ENCODE data around the gene TMEM161A.
"Not testable (repeated sequence)": the region's sequence is repeated elsewhere in the genome, so short reads cannot be mapped to it uniquely, and the experiment has no call there.

The TMEM161A gene

GRCh38 chr19:19106056-19106551 lies 32.2 kb downstream of the TMEM161A start:
- H3K27ac ChIP-seq: no peak overlapping the region
- no peak for TF ChIP-seq CTCF (conservative IDR thresholded peaks at IDR 0.05)

DNA sequence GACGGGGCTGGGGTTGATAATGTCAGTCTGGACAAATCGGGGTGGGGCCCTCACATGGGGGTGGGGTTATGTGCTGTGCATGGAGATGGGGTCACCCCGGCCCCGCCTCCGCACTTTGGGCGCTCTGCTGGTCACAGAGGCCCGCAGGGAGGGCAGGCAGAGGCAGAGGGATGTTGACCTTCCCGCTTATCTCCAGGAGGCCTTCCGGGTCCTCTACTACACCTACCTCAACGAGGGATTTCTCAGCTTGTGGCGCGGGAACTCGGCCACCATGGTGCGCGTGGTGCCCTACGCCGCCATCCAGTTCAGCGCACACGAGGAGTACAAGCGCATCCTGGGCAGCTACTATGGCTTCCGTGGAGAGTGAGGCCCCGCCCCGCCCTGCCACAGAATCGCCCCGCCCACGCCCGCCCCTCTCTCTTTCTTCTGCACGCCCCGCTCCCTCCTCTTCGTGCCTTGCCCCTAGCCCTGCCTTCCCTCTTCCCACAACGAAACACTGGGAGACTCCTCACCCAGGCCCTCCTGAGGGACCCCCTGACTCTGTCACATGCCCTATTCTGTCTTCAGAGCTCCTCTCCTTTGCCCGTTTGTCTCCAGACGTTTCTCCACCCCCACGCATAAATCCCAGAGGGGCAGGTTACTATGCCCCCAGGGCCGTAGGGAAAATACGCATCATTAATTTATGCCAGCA lies 32.8 kb downstream of the TMEM161A start:
- TF ChIP-seq CTCF (conservative IDR thresholded peaks at IDR 0.05): no peak
- H3K27ac ChIP-seq: no peak overlapping the region

DNA sequence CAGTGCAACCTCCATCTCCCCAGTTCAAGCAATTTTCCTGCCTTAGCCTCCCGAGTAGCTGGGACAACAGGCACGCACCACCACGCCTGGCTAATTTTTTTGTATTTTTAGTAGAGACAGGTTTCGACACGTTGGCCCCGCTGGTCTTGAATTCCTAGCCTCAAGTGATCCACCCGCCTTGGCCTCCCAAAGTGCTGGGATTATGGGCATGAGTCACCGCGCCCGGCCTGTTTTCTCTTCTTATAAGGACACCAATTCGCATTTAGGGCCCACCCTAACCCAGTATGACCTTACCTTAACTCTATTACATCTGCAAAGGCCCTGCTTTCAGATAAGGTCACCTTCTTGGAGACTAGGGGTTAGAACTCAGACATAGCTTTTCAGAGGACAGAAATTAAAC lies 35.1 kb downstream of the TMEM161A start:
- TF ChIP-seq CTCF (conservative IDR thresholded peaks at IDR 0.05): no peak
- H3K27ac ChIP-seq: no peak overlapping the region

- H3K27ac ChIP-seq: not testable (repeated sequence)
These were observed 35.7 kb downstream of the TMEM161A start for GRCh38 chr19:19102566-19102965.

GRCh38 chr19:19101540-19101939 lies 36.7 kb downstream of the TMEM161A start:
- no peak for TF ChIP-seq CTCF (conservative IDR thresholded peaks at IDR 0.05)
- H3K27ac ChIP-seq: no peak overlapping the region

DNA sequence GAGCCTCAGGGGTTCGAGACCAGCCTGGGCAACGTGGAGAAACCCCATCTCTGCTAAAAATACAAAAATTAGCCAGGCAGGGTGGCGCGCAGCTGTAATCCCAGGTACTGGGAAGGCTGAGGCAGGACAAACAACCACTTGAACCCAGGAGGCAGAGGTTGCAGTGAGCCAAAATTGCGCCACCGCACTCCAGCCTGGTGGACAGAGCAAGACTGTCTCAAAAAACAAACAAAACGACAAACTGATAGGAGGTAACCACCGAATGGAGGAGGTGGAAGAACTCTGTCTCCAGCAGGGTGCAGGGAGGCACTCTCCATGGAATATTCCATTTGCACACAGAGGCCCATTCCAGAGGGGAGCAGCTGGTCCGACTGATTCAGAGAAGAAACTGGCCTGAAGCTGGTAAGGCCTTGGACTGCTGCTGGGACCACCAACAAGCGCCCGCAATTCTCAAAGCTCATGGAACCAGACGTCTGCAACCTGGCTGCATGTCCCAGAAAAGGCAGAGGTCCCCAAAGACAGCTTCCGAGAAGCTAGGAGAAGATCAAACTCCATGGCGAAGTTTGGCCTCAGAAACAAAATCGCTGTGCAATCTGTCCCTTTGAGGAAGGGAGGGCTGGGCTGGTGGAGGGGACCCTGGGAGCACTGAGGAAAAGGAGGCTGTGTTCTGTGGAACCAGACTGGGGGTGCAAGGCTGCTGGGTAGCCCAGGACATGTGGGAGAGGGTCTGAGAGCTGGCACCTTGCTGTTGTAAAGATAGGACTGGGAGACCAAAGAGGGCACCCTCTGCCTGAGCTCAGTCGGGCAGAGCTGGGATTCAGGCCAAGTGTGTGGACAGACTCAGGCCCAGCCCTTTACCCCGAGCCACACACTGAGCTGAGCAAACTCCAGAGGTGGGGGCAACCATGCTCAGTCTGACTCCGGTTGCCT lies 39.3 kb downstream of the TMEM161A start:
- TF ChIP-seq CTCF (conservative IDR thresholded peaks at IDR 0.05): no peak
- no peak overlapping the region for H3K27ac ChIP-seq

GRCh38 chr19:19098084-19098702 lies 40.1 kb downstream of the TMEM161A start:
- TF ChIP-seq CTCF (conservative IDR thresholded peaks at IDR 0.05): no peak
- no peak overlapping the region for H3K27ac ChIP-seq

Data from VCaP (cell line).